Stimulated activated CD8-positive, alpha-beta memory T cell treated with anti-CD3 and anti-CD28 coated beads, Interleukin-7, amount 100 ng/mL, for 48 hours (primary cell): ENCODE measurements around the gene CFLAR.
"Not testable (repeated sequence)": the region's sequence is repeated elsewhere in the genome, so short reads cannot be mapped to it uniquely, and the experiment has no call there.

Experiments
- DNase-seq, 2 donors: peaks; one replicate each; pipeline ENCODE4 v3.0.0-alpha.2; 2020; ENCODE audit warnings: low read depth in 1 of 2; ENCODE audit errors: extremely low read depth in 1 of 2

CFLAR gene

GRCh38 chr2:201174687-201175086 is 58.7 kb downstream of the CFLAR start:
- no peak for DNase-seq

- no peak for DNase-seq
Measured at GRCh38 chr2:201176081-201176481, 60.1 kb downstream of the CFLAR start.

- DNase-seq = no peak
Measured at GRCh38 chr2:201180010-201180409, 64.0 kb downstream of the CFLAR start.

DNA sequence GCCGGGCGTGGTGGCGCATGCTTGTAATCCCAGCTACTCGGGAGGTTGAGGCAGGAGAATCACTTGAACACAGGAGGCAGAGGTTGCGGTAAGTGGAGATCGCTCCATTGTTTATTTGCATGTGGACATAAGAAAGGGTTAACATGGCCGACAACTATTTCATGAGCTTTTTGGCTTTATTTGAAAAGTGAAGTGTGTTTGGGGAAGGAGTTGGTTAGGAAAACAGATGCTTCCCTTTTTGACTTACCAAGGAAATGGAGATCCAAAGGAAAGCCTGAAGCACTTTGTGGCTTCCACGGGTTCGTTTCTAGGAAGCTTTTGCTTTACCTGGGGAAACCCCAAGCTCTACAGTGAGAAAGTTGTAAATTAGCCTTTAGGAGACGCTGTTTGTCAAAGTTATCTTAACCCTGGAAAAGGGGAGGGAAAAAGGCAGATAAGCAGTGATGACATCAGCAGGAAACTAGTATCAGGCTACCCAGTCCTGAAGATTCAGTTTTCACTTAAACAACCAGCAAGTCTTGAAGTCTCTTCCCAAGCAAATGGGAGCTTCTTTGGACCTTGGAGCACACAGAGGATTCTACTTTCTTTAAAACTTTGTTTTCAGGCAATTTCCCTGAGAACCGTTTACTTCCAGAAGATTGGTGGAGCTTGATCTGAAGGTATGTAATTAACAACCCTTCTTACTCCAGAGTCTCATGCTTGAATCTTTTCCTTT is 66.8 kb downstream of the CFLAR start, which contains the start of gene CASP10:
Gene CASP10, plus strand, starts transcription at position 492 of the 715 bp plus-strand sequence. CDS start 2,637 bp downstream, outside the sequence.
- DNase-seq = no peak

DNA sequence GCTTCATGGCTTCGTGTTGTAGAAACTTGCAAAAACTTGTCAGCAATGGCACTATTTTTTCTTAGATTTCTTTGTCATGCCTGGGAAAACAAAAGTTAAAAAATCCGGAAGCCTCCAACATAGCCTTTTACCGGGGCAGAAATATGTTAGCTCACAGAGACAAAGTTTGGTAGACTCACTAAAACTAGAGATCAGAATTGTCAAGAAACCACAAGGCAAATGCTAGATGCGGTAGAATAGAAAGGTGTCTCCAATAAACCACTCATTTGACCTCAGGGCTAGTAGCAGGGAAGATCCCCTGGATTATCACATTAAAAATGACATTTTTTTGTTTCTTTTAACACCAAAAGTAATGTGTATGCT is 67.4 kb downstream of the CFLAR start:
- DNase-seq = no peak

DNA sequence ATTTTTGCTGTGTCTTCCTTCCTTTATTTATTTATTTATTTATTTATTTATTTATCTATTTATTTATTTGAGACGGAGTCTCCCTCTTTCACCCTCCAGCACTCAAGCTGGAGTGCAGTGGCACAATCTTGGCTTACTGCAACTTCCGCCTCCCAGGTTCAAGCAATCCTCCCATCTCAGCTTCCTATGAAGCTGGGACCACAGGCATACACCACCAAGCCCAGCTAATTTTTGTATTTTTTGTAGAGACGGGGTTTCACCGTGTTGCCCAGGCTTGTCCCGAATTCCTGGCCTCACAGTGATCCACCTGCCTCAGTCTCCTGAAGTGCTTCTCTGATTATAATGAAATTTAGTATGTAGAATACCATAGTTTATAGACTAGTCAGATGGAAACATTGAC is 67.9 kb downstream of the CFLAR start:
- DNase-seq = not testable (repeated sequence)

- DNase-seq = not testable (repeated sequence)
Measured at GRCh38 chr2:201184248-201184647, 68.3 kb downstream of the CFLAR start.

GRCh38 chr2:201185863-201186262 is 69.9 kb downstream of the CFLAR start:
- no peak for DNase-seq

GRCh38 chr2:201186982-201187381 is 71.0 kb downstream of the CFLAR start:
- no peak for DNase-seq

- DNase-seq = no peak
Measured at GRCh38 chr2:201188449-201188848, 72.5 kb downstream of the CFLAR start.

GRCh38 chr2:201191132-201191875 is 75.3 kb downstream of the CFLAR start:
- no peak for DNase-seq

GRCh38 chr2:201194097-201194496 is 78.1 kb downstream of the CFLAR start:
- DNase-seq = no peak

DNA sequence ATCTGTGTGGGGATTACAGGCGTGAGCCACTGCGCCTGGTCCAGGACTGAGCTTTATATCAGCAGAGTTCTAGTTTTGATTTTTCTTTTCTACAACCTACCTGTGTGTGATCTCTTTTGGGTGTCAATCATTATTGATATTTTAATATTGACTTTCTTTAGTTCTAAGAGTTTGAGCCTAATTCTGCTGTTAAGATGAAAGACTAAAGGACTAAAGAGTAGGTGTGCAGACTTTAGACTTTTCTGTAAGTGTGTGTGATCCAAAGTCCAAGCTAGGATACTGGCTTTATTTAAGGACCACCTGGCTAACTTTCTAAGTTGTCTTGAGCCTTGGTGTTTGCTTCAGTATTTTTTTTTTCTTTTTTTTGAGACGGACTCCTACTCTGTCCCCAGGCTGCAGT is 79.4 kb downstream of the CFLAR start:
- no peak for DNase-seq

- no peak for DNase-seq
Measured at GRCh38 chr2:201196003-201196402, 80.0 kb downstream of the CFLAR start.

DNA sequence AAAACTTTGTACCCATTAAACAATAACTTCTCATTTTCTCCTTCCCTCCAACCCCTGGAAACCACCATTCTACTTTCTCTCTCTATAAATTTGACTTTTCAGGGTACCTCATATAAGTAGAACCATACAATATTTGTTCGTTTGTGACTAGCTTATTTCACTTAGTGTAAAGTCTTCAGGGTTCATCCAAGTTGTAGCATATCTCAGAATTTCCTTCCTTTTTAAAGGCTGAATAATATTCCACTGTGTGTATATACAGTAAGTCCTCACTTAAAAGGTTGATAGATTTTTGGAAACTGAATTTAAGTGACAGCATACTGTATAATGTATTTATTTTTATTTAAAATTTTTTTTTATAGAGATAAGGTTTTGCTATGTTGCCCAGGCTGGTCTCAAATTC is 80.8 kb downstream of the CFLAR start:
- no peak for DNase-seq

- DNase-seq = no peak
Measured at GRCh38 chr2:201197781-201198180, 81.8 kb downstream of the CFLAR start.

GRCh38 chr2:201199847-201200246 is 83.9 kb downstream of the CFLAR start:
- no peak for DNase-seq

DNA sequence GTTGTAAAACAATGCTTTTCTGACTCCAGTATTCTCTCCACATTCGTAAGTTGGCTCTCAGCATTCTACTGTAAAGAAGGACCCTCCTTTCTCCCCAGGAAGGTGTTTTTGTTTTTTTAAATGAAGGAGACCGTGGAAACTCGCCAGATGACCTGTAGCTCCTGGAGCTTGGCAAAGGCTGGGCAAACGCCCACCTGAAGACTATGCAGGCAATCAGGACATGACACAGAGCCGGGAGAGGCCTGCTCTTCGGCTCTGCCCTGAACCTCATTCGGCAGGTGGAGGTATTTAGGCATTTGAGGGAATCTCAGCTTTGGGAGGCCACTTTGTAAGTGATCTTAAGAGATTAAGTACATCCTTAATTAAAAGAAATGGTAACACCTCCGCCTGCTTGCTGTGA is 84.4 kb downstream of the CFLAR start:
- no peak for DNase-seq

- DNase-seq = no peak
Measured at GRCh38 chr2:201201371-201201770, 85.4 kb downstream of the CFLAR start.

DNA sequence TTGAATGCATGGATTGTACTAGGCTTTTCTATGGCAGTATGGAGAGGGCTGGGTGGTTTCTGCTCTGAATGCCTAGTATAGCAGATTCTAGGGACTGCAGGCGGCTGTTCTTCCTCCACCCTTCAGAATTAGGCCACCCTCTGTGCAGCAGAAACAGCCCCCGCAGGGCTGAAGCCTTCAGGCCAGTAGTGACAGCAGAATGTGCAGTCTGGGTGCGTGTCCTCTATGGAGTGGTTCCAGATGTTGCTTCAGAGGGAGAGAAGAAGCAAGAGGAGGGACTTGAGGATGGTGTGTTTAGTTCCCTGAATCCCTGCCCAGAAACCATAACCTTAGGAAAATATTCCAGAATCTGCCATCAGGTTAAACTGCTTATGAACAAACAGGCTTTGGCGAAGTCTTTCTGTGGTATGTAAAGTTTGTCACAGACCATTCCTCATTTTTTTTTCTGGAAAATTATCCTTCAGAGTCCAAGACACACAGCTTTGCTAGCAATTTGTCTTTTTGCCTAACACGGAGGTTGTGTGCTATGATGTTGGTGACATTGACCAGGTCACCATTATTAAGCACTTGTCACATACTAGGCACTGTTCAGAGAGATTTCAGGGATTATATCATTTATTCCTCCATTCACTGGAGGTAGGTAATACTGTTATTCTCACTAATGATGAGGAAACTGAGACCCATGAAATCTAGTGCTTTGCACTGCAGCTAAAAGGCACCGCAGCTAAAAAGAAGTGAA is 88.1 kb downstream of the CFLAR start:
- DNase-seq = no peak

- no peak for DNase-seq
Measured at GRCh38 chr2:201204655-201205514, 88.9 kb downstream of the CFLAR start.
